NB4 (cell line): ENCODE measurements around the gene PDE6C.

Experiments used
- DNase-seq: peaks from one replicate; pipeline ENCODE4 v3.0.0; 2010; ENCODE audit warnings: low read depth
- H3K4me3 ChIP-seq: one replicate; pipeline ENCODE4 v1.5.1; 2011; ENCODE audit warnings: mild to moderate bottlenecking, low read depth, low read length, moderate library complexity
- MYC ChIP-seq: IDR thresholded peaks from 2 replicates; pipeline ENCODE4 v1.6.1; 2011; ENCODE audit warnings: low read depth, low read length
- POLR2A ChIP-seq: IDR thresholded peaks from 2 replicates; pipeline ENCODE4 v1.6.1; 2011; ENCODE audit warnings: mild to moderate bottlenecking; ENCODE audit not compliant: insufficient read length; ENCODE audit errors: extremely low read depth
- TF ChIP-seq, protein P1 (sequence below): IDR thresholded peaks from 2 replicates; pipeline ENCODE4 v1.6.1; 2011; ENCODE audit warnings: low read depth, low read length
- TF ChIP-seq, protein P2 (sequence below): IDR thresholded peaks from one replicate; pipeline ENCODE4 v1.5.1; 2012; ENCODE audit warnings: low read depth, low read length

Gene PDE6C

DNA sequence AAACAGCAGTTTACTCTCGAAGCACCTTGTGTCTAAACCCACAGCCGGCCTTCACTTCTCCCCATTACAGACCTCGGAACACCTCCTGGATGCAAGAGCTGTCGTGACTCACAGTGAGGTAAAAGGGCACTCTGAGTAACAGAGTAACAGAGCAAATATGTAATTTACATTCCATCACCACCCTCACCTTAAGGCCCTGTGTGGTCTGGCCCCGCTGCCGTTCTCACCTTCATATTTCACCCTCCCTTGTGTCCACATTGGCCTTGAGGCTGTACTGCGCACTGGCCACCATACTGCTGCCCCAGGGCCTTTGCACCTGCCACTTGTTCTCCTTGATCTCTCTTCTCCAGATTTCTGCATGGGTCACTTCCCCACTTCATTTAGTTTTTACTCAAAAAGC, 33.2 kb upstream of the PDE6C start:
- DNase-seq: no peak
- TF ChIP-seq, protein P1, sequence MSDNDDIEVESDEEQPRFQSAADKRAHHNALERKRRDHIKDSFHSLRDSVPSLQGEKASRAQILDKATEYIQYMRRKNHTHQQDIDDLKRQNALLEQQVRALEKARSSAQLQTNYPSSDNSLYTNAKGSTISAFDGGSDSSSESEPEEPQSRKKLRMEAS: no peak
- no peak for TF ChIP-seq POLR2A
- TF ChIP-seq, protein P2, sequence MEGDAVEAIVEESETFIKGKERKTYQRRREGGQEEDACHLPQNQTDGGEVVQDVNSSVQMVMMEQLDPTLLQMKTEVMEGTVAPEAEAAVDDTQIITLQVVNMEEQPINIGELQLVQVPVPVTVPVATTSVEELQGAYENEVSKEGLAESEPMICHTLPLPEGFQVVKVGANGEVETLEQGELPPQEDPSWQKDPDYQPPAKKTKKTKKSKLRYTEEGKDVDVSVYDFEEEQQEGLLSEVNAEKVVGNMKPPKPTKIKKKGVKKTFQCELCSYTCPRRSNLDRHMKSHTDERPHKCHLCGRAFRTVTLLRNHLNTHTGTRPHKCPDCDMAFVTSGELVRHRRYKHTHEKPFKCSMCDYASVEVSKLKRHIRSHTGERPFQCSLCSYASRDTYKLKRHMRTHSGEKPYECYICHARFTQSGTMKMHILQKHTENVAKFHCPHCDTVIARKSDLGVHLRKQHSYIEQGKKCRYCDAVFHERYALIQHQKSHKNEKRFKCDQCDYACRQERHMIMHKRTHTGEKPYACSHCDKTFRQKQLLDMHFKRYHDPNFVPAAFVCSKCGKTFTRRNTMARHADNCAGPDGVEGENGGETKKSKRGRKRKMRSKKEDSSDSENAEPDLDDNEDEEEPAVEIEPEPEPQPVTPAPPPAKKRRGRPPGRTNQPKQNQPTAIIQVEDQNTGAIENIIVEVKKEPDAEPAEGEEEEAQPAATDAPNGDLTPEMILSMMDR: no peak
- no peak for TF ChIP-seq MYC
- no peak overlapping the region for H3K4me3 ChIP-seq

GRCh38 chr10:93579985-93580711, 32.2 kb upstream of the PDE6C start:
- H3K4me3 ChIP-seq: no peak overlapping the region
- DNase-seq: no peak
- TF ChIP-seq, protein P1: no peak
- TF ChIP-seq MYC: no peak
- no peak for TF ChIP-seq POLR2A
- TF ChIP-seq, protein P2: no peak

DNA sequence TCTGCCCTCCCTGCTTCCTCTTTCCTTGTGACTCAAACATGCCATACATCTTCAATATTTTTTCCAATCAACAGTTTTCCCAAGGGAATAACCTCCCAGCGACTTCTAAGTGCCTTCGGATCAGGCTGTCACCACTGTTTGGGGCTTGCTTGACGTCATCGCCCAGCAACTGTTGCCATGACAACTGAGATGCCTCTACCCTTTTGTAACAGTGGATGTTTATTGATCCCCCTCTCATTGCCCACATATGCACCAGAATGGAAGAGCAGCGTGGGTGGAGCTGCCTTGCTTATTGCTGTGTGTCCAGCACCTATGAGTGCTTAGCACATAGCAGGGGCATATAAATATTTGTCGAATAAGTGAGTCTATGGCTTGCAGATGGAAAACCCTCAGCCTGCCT, 31.5 kb upstream of the PDE6C start:
- TF ChIP-seq, protein P2: no peak
- TF ChIP-seq POLR2A: no peak
- TF ChIP-seq, protein P1: no peak
- TF ChIP-seq MYC: no peak
- no peak overlapping the region for H3K4me3 ChIP-seq
- no peak for DNase-seq

DNA sequence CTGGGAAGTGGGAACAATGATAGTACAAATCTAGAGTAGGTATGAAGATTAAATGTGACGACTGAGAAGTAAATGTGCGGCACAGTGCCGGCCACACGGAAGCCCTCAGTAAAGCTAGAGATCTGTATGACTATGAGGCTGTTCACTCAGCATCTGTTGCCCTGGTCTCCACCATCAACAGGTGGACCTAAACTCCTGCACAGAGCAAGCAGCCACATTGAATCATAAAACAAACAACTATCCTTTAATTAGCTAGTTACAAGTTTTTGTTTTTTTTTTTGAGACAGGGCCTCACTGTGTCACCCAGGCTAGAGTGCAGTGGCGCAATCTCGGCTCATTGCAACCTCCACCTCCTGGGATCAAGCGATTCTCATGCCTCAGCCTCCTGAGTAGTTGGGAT, 27.9 kb upstream of the PDE6C start:
- no peak for TF ChIP-seq MYC
- no peak for TF ChIP-seq POLR2A
- TF ChIP-seq, protein P2: no peak
- TF ChIP-seq, protein P1: no peak
- H3K4me3 ChIP-seq: no peak overlapping the region
- no peak for DNase-seq

DNA sequence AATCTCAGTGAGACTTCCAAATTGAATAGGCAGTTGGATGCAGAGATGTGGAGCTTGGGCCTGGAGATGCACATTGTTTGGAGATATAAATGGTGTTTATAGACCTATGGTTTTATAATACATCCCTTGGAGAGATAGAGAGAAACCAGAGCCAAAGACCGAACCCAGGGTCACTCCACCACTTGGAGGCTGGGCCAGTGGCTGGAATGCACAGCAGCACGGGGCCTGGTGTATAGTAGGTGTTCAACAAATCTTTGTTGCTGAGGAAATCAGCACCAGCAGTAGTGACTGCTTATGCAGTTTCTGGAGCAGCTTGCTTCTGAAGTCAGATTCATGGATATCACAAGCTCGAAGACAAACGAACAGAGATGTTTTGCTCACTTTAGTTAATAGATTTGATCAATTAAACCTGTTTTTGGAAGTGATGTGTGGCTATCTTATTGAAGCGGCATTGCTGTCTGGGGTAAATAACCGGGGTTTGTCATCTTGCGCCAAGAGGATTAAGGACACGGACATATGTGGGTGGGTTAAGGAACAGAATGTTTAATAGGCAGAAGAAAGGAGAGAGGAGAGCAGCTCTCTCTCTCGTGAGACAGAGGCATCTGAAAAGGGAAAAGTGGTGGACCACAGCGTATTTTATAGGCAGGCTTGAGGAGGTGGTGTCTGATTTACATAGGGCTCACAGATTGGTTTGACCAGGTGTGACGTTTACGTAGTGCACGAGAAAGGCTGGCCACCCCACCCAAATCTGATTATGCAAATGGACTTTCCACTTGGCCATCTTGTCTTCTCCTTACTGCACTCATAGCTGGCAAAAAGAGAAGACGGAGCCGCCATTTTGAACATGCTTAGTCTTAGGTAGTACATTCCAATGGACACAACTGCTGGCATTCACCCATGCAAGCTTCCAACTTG, 22.4 kb upstream of the PDE6C start:
- TF ChIP-seq MYC (no peak), POLR2A (no peak)
- TF ChIP-seq, protein P1: no peak
- TF ChIP-seq, protein P2: no peak
- no peak for DNase-seq
- no peak overlapping the region for H3K4me3 ChIP-seq
